Measurements from ENCODE around the gene MXD3.
"Not testable (repeated sequence)": the region's sequence is repeated elsewhere in the genome, so short reads cannot be mapped to it uniquely, and the experiment has no call there.

The MXD3 gene

GRCh38 chr5:177350776-177351391 is 39.2 kb upstream of the MXD3 start:
- no peaks in the 10 kb centered on the region for H3K9me3 Mint-ChIP-seq (ENCODE audit: low read depth)
- H3K4me1 Mint-ChIP-seq (ENCODE audit: low read depth), result peaks cover 63% of the 10 kb centered on the region
- no peaks in the 10 kb centered on the region for H3K27me3 Mint-ChIP-seq
- H3K27ac Mint-ChIP-seq, result peak overlapping the region; percentile 100
- peak overlapping the region; percentile 98 for H3K4me3 Mint-ChIP-seq
- H3K36me3 Mint-ChIP-seq, result no peaks in the 10 kb centered on the region

- no peaks in the 10 kb centered on the region for H3K27me3 Mint-ChIP-seq
- H3K36me3 Mint-ChIP-seq, result no peaks in the 10 kb centered on the region
- H3K4me1 Mint-ChIP-seq (ENCODE audit: low read depth), result peaks cover 55% of the 10 kb centered on the region
- no peaks in the 10 kb centered on the region for H3K9me3 Mint-ChIP-seq (ENCODE audit: low read depth)
- peak overlapping the region; percentile 54 for H3K27ac Mint-ChIP-seq
- H3K4me3 Mint-ChIP-seq, result peak overlapping the region; percentile 98
Observed at GRCh38 chr5:177349762-177350161, 38.1 kb upstream of the MXD3 start.

GRCh38 chr5:177349362-177349647 is 37.6 kb upstream of the MXD3 start:
- Mint-ChIP-seq H3K36me3 (no peaks in the 10 kb centered on the region), H3K27ac (no peak overlapping the region), H3K27me3 (no peaks in the 10 kb centered on the region), H3K4me3 (peak overlapping the region; percentile 98), H3K4me1 (ENCODE audit: low read depth) (peaks cover 50% of the 10 kb centered on the region), H3K9me3 (ENCODE audit: low read depth) (no peaks in the 10 kb centered on the region)

- Mint-ChIP-seq H3K36me3 (peaks cover 3% of the 10 kb centered on the region), H3K4me3 (peak overlapping the region; percentile 17), H3K27ac (no peak overlapping the region), H3K9me3 (ENCODE audit: low read depth) (no peaks in the 10 kb centered on the region), H3K27me3 (no peaks in the 10 kb centered on the region), H3K4me1 (ENCODE audit: low read depth) (peaks cover 51% of the 10 kb centered on the region)
Observed at GRCh38 chr5:177347699-177348098, 36.0 kb upstream of the MXD3 start.

GRCh38 chr5:177346820-177347219 is 35.1 kb upstream of the MXD3 start:
- H3K27me3 Mint-ChIP-seq, result no peaks in the 10 kb centered on the region
- H3K36me3 Mint-ChIP-seq, result peaks cover 3% of the 10 kb centered on the region
- no peaks in the 10 kb centered on the region for H3K9me3 Mint-ChIP-seq (ENCODE audit: low read depth)
- H3K27ac Mint-ChIP-seq, result peak overlapping the region; percentile 24
- peaks cover 48% of the 10 kb centered on the region for H3K4me1 Mint-ChIP-seq (ENCODE audit: low read depth)
- peak overlapping the region; percentile 22 for H3K4me3 Mint-ChIP-seq

GRCh38 chr5:177344891-177345290 is 33.2 kb upstream of the MXD3 start:
- H3K4me1 Mint-ChIP-seq (ENCODE audit: low read depth), result peaks cover 42% of the 10 kb centered on the region
- no peak overlapping the region for H3K4me3 Mint-ChIP-seq
- no peaks in the 10 kb centered on the region for H3K9me3 Mint-ChIP-seq (ENCODE audit: low read depth)
- H3K36me3 Mint-ChIP-seq, result peaks cover 7% of the 10 kb centered on the region
- H3K27me3 Mint-ChIP-seq, result no peaks in the 10 kb centered on the region
- H3K27ac Mint-ChIP-seq, result no peak overlapping the region

- H3K36me3 Mint-ChIP-seq, result peaks cover 10% of the 10 kb centered on the region
- H3K4me1 Mint-ChIP-seq (ENCODE audit: low read depth), result peaks cover 35% of the 10 kb centered on the region
- H3K4me3 Mint-ChIP-seq, result no peak overlapping the region
- H3K9me3 Mint-ChIP-seq (ENCODE audit: low read depth), result no peaks in the 10 kb centered on the region
- H3K27me3 Mint-ChIP-seq, result no peaks in the 10 kb centered on the region
- no peak overlapping the region for H3K27ac Mint-ChIP-seq
Observed at GRCh38 chr5:177343777-177344176, 32.1 kb upstream of the MXD3 start.

- H3K27ac Mint-ChIP-seq; H3K9me3 Mint-ChIP-seq (ENCODE audit: low read depth); H3K4me3 Mint-ChIP-seq; H3K36me3 Mint-ChIP-seq; H3K27me3 Mint-ChIP-seq: not testable (repeated sequence)
- H3K4me1 Mint-ChIP-seq (ENCODE audit: low read depth), result peaks cover 35% of the 10 kb centered on the region
Observed at GRCh38 chr5:177343000-177343399, 31.3 kb upstream of the MXD3 start.

GRCh38 chr5:177339107-177339638 is 27.5 kb upstream of the MXD3 start:
- Mint-ChIP-seq H3K27me3 (no peaks in the 10 kb centered on the region), H3K4me1 (ENCODE audit: low read depth) (peaks cover 15% of the 10 kb centered on the region), H3K27ac (no peak overlapping the region), H3K4me3 (no peak overlapping the region), H3K36me3 (peaks cover 10% of the 10 kb centered on the region), H3K9me3 (ENCODE audit: low read depth) (no peaks in the 10 kb centered on the region)

GRCh38 chr5:177338251-177339106 is 26.8 kb upstream of the MXD3 start:
- peaks cover 8% of the 10 kb centered on the region for H3K36me3 Mint-ChIP-seq
- no peak overlapping the region for H3K4me3 Mint-ChIP-seq
- H3K27ac Mint-ChIP-seq, result no peak overlapping the region

GRCh38 chr5:177336603-177337494 is 25.2 kb upstream of the MXD3 start:
- peaks cover 10% of the 10 kb centered on the region for H3K4me1 Mint-ChIP-seq (ENCODE audit: low read depth)
- no peaks in the 10 kb centered on the region for H3K27me3 Mint-ChIP-seq
- H3K27ac Mint-ChIP-seq, result no peak overlapping the region
- H3K9me3 Mint-ChIP-seq (ENCODE audit: low read depth), result no peaks in the 10 kb centered on the region
- H3K4me3 Mint-ChIP-seq, result no peak overlapping the region
- H3K36me3 Mint-ChIP-seq, result peaks cover 7% of the 10 kb centered on the region

More at GRCh38 chr5:177338251-177339106, 26.8 kb upstream of the MXD3 start:
- H3K9me3 Mint-ChIP-seq (ENCODE audit: low read depth), result no peaks in the 10 kb centered on the region
- no peaks in the 10 kb centered on the region for H3K27me3 Mint-ChIP-seq
- H3K4me1 Mint-ChIP-seq (ENCODE audit: low read depth), result peaks cover 12% of the 10 kb centered on the region

GRCh38 chr5:177336112-177336511 is 24.4 kb upstream of the MXD3 start:
- no peak overlapping the region for H3K4me3 Mint-ChIP-seq
- H3K27me3 Mint-ChIP-seq, result no peaks in the 10 kb centered on the region
- H3K36me3 Mint-ChIP-seq, result peaks cover 4% of the 10 kb centered on the region
- H3K4me1 Mint-ChIP-seq (ENCODE audit: low read depth), result peaks cover 7% of the 10 kb centered on the region
- H3K9me3 Mint-ChIP-seq (ENCODE audit: low read depth), result no peaks in the 10 kb centered on the region
- H3K27ac Mint-ChIP-seq, result no peak overlapping the region

GRCh38 chr5:177335701-177336065 is 24.0 kb upstream of the MXD3 start:
- H3K9me3 Mint-ChIP-seq (ENCODE audit: low read depth), result no peaks in the 10 kb centered on the region
- peaks cover 4% of the 10 kb centered on the region for H3K36me3 Mint-ChIP-seq
- H3K27ac Mint-ChIP-seq, result no peak overlapping the region
- H3K27me3 Mint-ChIP-seq, result no peaks in the 10 kb centered on the region
- peaks cover 7% of the 10 kb centered on the region for H3K4me1 Mint-ChIP-seq (ENCODE audit: low read depth)
- H3K4me3 Mint-ChIP-seq, result no peak overlapping the region

- Mint-ChIP-seq H3K36me3 (peaks cover 4% of the 10 kb centered on the region), H3K27ac (no peak overlapping the region), H3K9me3 (ENCODE audit: low read depth) (no peaks in the 10 kb centered on the region), H3K4me3 (no peak overlapping the region), H3K4me1 (ENCODE audit: low read depth) (peaks cover 7% of the 10 kb centered on the region), H3K27me3 (no peaks in the 10 kb centered on the region)
Observed at GRCh38 chr5:177334781-177335700, 23.3 kb upstream of the MXD3 start.
